ENCODE data around the gene RNU1-4.

DNA sequence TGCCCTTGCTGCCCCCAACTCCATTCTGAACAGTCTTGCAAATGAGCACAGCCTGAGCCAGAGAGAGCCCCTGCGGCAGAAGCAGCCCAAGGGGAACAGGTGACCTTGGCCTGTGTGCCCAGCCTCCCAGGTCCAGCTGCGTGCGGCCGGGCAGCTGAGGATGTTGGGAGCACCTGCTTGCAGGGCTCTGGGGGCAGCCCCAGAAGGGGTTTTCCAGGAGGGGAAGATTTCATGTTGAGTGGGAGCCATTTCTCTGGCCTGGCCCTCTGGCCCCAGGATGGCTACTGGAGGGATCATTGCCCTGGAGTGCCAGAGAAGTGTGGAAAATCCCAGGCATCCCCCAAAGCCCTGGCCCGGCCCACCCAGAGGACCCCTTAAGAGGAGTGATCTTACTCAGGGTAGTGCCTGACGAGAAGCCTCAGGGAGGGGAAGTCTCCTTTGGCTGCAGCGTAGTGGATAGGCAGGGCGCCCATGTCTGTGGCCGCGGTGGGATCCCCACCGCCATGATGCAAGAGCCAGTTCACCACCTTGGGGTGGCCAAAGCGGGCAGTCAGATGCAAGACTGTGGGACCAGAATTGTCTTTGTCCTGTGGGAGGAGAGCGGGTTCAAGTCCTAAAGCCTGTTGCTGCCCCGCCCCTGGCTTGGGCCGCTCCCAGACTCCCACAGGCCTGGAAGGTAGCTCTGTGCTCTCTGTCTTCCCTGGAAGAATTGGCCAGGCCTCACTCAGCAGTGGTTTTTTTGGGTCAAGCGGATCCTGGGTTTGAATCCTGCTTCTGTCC is 20.6 kb upstream of the RNU1-4 start:
- TF ChIP-seq REST (IDR thresholded peaks at IDR 0.05; ENCODE audit: unreplicated experiment), result no peak
- TF ChIP-seq, protein P1, sequence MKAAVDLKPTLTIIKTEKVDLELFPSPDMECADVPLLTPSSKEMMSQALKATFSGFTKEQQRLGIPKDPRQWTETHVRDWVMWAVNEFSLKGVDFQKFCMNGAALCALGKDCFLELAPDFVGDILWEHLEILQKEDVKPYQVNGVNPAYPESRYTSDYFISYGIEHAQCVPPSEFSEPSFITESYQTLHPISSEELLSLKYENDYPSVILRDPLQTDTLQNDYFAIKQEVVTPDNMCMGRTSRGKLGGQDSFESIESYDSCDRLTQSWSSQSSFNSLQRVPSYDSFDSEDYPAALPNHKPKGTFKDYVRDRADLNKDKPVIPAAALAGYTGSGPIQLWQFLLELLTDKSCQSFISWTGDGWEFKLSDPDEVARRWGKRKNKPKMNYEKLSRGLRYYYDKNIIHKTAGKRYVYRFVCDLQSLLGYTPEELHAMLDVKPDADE (IDR thresholded peaks at IDR 0.05), result no peak
- TF ChIP-seq CTCF (conservative IDR thresholded peaks at IDR 0.05; ENCODE audit: low read depth in 2 of 2), result peak in 1 of 2 experiments; percentile 47; a peak in 1 of 4 replicates
- TF ChIP-seq EZH2 (IDR thresholded peaks at IDR 0.05; ENCODE audit: low read depth, unreplicated experiment), result no peak
- TF ChIP-seq POLR2AphosphoS5 (IDR thresholded peaks at IDR 0.05; ENCODE audit: low read depth), result no peak
- no peak for TF ChIP-seq CREB1 (CRISPR knock-in tag; IDR thresholded peaks at IDR 0.05; ENCODE audit: low read depth)
- TF ChIP-seq EZH2phosphoT487 (IDR thresholded peaks at IDR 0.05; ENCODE audit: unreplicated experiment), result no peak
